Heart right ventricle (tissue), 16 donors: ENCODE results near the gene GRK5. TPM values are rescaled to one million over a fixed set of nuclear protein-coding genes. Genes with fewer than 3 reads are reported as not detected.

Source experiments
- ATAC-seq, 8 donors: fragments of 200-7000 bp; cut with Tn5 transposase; one replicate each; pipeline ENCODE4 v1.9.1; 2020; ENCODE audit warnings: mild to moderate bottlenecking in 8 of 8, moderate library complexity in 8 of 8, moderate number of reproducible peaks in 1 of 8
- DNase-seq, 2 donors: peaks; one replicate each; pipeline ENCODE4 v3.0.0-alpha.2; 2020
- H3K27ac ChIP-seq, 10 donors: fragments of 200-600 bp; sonication (generic) in 2 of 10; one replicate each; pipeline versions ENCODE4 v1.5.0 to v1.8.0; 2020 to 2022; ENCODE audit warnings: mild to moderate bottlenecking in 3 of 10
- H3K27me3 ChIP-seq, 7 donors: fragments of 200-600 bp; one replicate each; pipeline ENCODE4 v1.8.0; 2021 to 2022; ENCODE audit warnings: mild to moderate bottlenecking in 2 of 7
- H3K36me3 ChIP-seq, 9 donors: fragments of 200-600 bp; sonication (generic) in 1 of 9; one replicate each; pipeline versions ENCODE4 v1.5.0 to v1.8.0; 2020 to 2022; ENCODE audit warnings: mild to moderate bottlenecking in 2 of 9
- H3K4me1 ChIP-seq, 9 donors: fragments of 200-600 bp; sonication (generic) in 1 of 9; one replicate each; pipeline versions ENCODE4 v1.5.0 to v1.8.0; 2020 to 2022; ENCODE audit warnings: mild to moderate bottlenecking in 4 of 9
- H3K4me3 ChIP-seq, 10 donors: fragments of 200-600 bp; sonication (generic) in 2 of 10; one replicate each; pipeline versions ENCODE4 v1.5.0 to v1.8.0; 2020 to 2022; ENCODE audit warnings: mild to moderate bottlenecking in 7 of 10, moderate library complexity in 2 of 10
- H3K9me3 ChIP-seq, 11 donors: fragments of 200-600 bp in 10 of 11; sonication (generic) in 2 of 11; one replicate each; pipeline versions ENCODE4 v1.5.0 to v1.8.0; 2013 to 2022; ENCODE audit warnings: mild to moderate bottlenecking in 2 of 11, control low read depth in 1 of 11, moderate library complexity in 1 of 11
- CTCF ChIP-seq, 9 donors: fragments of 200-600 bp; sonication (generic) in 2 of 9; IDR thresholded peaks; one replicate each; pipeline versions ENCODE4 v1.5.0 to v1.8.0; 2021 to 2022; ENCODE audit warnings: antibody characterized with exemption in 9 of 9, mild to moderate bottlenecking in 5 of 9, moderate library complexity in 1 of 9
- WGBS, 2 donors: extraction: QIAGEN DNeasy Blood & Tissue Kit; methylation state at CpG; one replicate each; pipeline ENCODE4 v1.1.7; 2013; ENCODE audit warnings: inconsistent platforms in 1 of 2; 5-methylcytosine and 5-hydroxymethylcytosine counted together
- intact Hi-C, 10 donors: fragments of 100-400 bp; cut with DNase I; formaldehyde crosslinking; loops; one replicate each; pipeline versions ENCODE4 v1.11.1 to v1.14.2; 2022
- polyA plus RNA-seq, 2 donors: library from polyadenylated mRNA; stranded (reverse); fragments of 200-250 nt; gene quantifications; one replicate each; pipeline ENCODE4 v1.2.3, GENCODE V29; 2013
- total RNA-seq, 10 donors: library from RNA; stranded (reverse); fragmentation: NEBNext Ultra II Directional in 3 of 10; extraction: Animal tissue kit (Norgen Biotek cat#: 25700) in 3 of 10; gene quantifications; one replicate each; pipeline versions ENCODE4 v1.2.1 to v1.2.4, GENCODE V29; 2021 to 2023
- donor health status: Arrhythmogenic right ventricular cardiomyopathy.
- donor health status: ischemic (EF 13 %, LVEDD 7.1; RV severe dilation, severe dysfunction).
- donor health status: healthy with polysubstance abuse.
- donor health status: DM: no; HTN: yes; CAD: no.
- donor health status: DM: no; HTN: no; CAD: no.
- donor health status: ischemic (EF 25% LVEDD 6.9; RV normal size, moderate dysfunction).
- donor health status: ischemic (EF 25% LVEDD 5.7; RV mildly dilated, moderate dysfunction).
- donor health status: healthy.
- donor health status: DM: yes; HTN: yes; CAD: no.
- donor health status: Ischemic cardiomyopathy.
- donor health status: ischemic (EF 35%, LVEDD 5.7; RV mildly dilated, moderate dysfunction).
- donor health status: nonischemic (EF 11% LVEDD 7.7; RV severe dilation, severe dysfunction).
- donor health status: DM: yes; HTN: yes; CAD: no.
- donor health status: PGD.
- donor health status: ischemic (EF 29% LVEDD 5.4; RV normal size, mild dysfunction).
- donor health status: nonischemic (EF 23%, LVEDD 6.1; RV moderate dilation, normal function).

Gene GRK5
- total and polyA plus RNA-seq, 12 donors, result 11.8 to 80.5 (median 26.6) TPM

GRCh38 chr10:119454316-119454715, 246.9 kb downstream of the GRK5 start:
- Histone ChIP-seq H3K4me3 (no peak overlapping the region), H3K36me3 (peaks cover 0 to 90% (median 15%) of the 10 kb centered on the region in 9 donors), H3K27ac (no peak overlapping the region), H3K4me1 (peaks cover 0 to 11% (median 0%) of the 10 kb centered on the region in 9 donors), H3K27me3 (no peaks in the 10 kb centered on the region), H3K9me3 (no peaks in the 10 kb centered on the region)
- no peak for DNase-seq
- intact Hi-C loops, result no loop called here
- ATAC-seq, result no peak
- TF ChIP-seq CTCF (IDR thresholded peaks at IDR 0.05), result no peak
- WGBS, 2 donors, result 91 to 95% methylated on average over 13 of the region's 13 CpGs

DNA sequence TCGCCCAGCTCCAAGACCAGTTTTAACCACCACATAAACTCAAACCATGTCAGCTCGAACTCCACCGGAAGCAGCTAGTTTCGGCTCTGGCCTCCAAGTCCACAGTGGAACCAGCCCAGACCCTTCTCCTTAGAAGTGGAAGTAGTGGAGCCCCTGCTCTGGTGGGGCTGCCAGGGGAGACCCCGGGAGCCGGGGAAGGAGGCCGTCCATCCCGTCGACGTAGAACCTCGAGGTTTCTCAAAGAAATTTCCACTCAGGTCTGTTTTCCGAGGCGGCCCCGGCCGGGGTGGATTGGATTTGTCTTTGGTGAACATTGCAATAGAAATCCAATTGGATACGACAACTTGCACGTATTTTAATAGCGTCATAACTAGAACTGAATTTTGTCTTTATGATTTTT, 247.6 kb downstream of the GRK5 start:
- peaks cover 0 to 4% (median 0%) of the 10 kb centered on the region in 9 donors for H3K4me1 ChIP-seq
- no peak for ATAC-seq
- no peak for TF ChIP-seq CTCF (IDR thresholded peaks at IDR 0.05)
- H3K27ac ChIP-seq, result no peak overlapping the region
- H3K27me3 ChIP-seq, result no peaks in the 10 kb centered on the region
- H3K9me3 ChIP-seq, result no peaks in the 10 kb centered on the region
- 91 to 94% methylated on average over 18 of the region's 18 CpGs for WGBS, 2 donors
- intact Hi-C loops, result no loop called here
- DNase-seq, result no peak
- H3K36me3 ChIP-seq, result peaks cover 0 to 83% (median 15%) of the 10 kb centered on the region in 9 donors
- no peak overlapping the region for H3K4me3 ChIP-seq

GRCh38 chr10:119455609-119456434, 248.5 kb downstream of the GRK5 start:
- no peaks in the 10 kb centered on the region for H3K27me3 ChIP-seq
- DNase-seq, result no peak
- H3K4me3 ChIP-seq, result no peak overlapping the region
- no peaks in the 10 kb centered on the region for H3K4me1 ChIP-seq
- H3K36me3 ChIP-seq, result peaks cover 0 to 78% (median 15%) of the 10 kb centered on the region in 9 donors
- 90 to 92% methylated on average over 23 of the region's 23 CpGs for WGBS, 2 donors
- no peak overlapping the region for H3K27ac ChIP-seq
- ATAC-seq, result no peak
- no peaks in the 10 kb centered on the region for H3K9me3 ChIP-seq
- TF ChIP-seq CTCF (IDR thresholded peaks at IDR 0.05), result no peak
- intact Hi-C loops, result no loop called here

GRCh38 chr10:119456435-119456810, 249.1 kb downstream of the GRK5 start:
- Histone ChIP-seq H3K27me3 (no peaks in the 10 kb centered on the region), H3K36me3 (peaks cover 0 to 75% (median 13%) of the 10 kb centered on the region in 9 donors), H3K4me1 (no peaks in the 10 kb centered on the region), H3K4me3 (no peak overlapping the region), H3K27ac (no peak overlapping the region), H3K9me3 (no peaks in the 10 kb centered on the region)
- intact Hi-C loops, result no loop called here
- TF ChIP-seq CTCF (IDR thresholded peaks at IDR 0.05), result no peak
- ATAC-seq (no peak), DNase-seq (no peak)
- 84 to 87% methylated on average over 7 of the region's 7 CpGs for WGBS, 2 donors
